ENCODE results near the gene ARMH3.
"Not testable (repeated sequence)": the region's sequence is repeated elsewhere in the genome, so short reads cannot be mapped to it uniquely, and the experiment has no call there.

DNA sequence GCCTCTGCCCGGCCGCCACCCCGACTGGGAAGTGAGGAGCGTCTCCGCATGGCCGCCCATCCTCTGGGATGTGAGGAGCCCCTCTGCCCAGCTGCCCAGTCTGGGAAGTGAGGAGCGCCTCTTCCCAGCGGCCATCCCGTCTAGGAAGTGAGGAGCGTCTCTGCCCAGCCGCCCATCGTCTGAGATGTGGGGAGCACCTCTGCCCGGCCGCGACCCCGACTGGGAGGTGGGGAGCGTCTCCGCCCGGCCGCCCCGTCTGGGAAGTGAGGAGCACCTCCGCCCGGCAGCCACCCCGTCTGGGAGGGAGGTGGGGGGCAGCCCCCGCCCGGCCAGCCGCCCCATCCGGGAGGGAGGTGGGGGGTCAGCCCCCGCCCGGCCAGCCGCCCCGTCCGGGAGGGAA is 20.2 kb downstream of the ARMH3 start:
- TF ChIP-seq, protein P1, sequence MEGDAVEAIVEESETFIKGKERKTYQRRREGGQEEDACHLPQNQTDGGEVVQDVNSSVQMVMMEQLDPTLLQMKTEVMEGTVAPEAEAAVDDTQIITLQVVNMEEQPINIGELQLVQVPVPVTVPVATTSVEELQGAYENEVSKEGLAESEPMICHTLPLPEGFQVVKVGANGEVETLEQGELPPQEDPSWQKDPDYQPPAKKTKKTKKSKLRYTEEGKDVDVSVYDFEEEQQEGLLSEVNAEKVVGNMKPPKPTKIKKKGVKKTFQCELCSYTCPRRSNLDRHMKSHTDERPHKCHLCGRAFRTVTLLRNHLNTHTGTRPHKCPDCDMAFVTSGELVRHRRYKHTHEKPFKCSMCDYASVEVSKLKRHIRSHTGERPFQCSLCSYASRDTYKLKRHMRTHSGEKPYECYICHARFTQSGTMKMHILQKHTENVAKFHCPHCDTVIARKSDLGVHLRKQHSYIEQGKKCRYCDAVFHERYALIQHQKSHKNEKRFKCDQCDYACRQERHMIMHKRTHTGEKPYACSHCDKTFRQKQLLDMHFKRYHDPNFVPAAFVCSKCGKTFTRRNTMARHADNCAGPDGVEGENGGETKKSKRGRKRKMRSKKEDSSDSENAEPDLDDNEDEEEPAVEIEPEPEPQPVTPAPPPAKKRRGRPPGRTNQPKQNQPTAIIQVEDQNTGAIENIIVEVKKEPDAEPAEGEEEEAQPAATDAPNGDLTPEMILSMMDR (conservative IDR thresholded peaks at IDR 0.05): not testable (repeated sequence)
- TF ChIP-seq ZFX (IDR thresholded peaks at IDR 0.05): not testable (repeated sequence)

Measured in C4-2B (cell line).